ENCODE results near the gene PHF2.

Gene PHF2

GRCh38 chr9:93644397-93645088 is 68.2 kb downstream of the PHF2 start:
- no peaks in the 10 kb centered on the region for H3K4me1 ChIP-seq (ENCODE audit: low read length)
- H3K27me3 ChIP-seq (ENCODE audit: low read depth, low read length) = no peaks in the 10 kb centered on the region
- no peaks in the 10 kb centered on the region for H3K9me3 ChIP-seq (ENCODE audit: insufficient read depth, low read length)
- no peak overlapping the region for H3K4me3 ChIP-seq (ENCODE audit: low read length)
- no peaks in the 10 kb centered on the region for H4K20me1 ChIP-seq (ENCODE audit: insufficient read depth, low read length)
- H3K36me3 ChIP-seq (replicated peaks; ENCODE audit: low read depth, low read length) = peaks cover 3% of the 10 kb centered on the region
- TF ChIP-seq EZH2phosphoT487 (IDR thresholded peaks at IDR 0.05; ENCODE audit: low read depth) = no peak
- TF ChIP-seq CTCF (IDR thresholded peaks at IDR 0.05; ENCODE audit: low read depth, low read length) = no peak
- no peak overlapping the region for H2AFZ ChIP-seq (ENCODE audit: low read depth, low read length)
- no peak overlapping the region for H3K27ac ChIP-seq (ENCODE audit: low read length)
- no peaks in the 10 kb centered on the region for H3K79me2 ChIP-seq (ENCODE audit: low read length)
- H3K4me2 ChIP-seq (ENCODE audit: low read length) = no peak overlapping the region
- no peak overlapping the region for H3K9ac ChIP-seq (ENCODE audit: low read length)

- Histone ChIP-seq H3K79me2 (ENCODE audit: low read length) (no peaks in the 10 kb centered on the region), H3K27ac (ENCODE audit: low read length) (no peak overlapping the region), H4K20me1 (ENCODE audit: insufficient read depth, low read length) (no peaks in the 10 kb centered on the region), H3K4me2 (ENCODE audit: low read length) (no peak overlapping the region), H3K4me3 (ENCODE audit: low read length) (no peak overlapping the region), H2AFZ (ENCODE audit: low read depth, low read length) (no peak overlapping the region), H3K27me3 (ENCODE audit: low read depth, low read length) (no peaks in the 10 kb centered on the region), H3K9me3 (ENCODE audit: insufficient read depth, low read length) (no peaks in the 10 kb centered on the region), H3K4me1 (ENCODE audit: low read length) (no peaks in the 10 kb centered on the region), H3K9ac (ENCODE audit: low read length) (no peak overlapping the region), H3K36me3 (replicated peaks; ENCODE audit: low read depth, low read length) (peaks cover 10% of the 10 kb centered on the region)
- TF ChIP-seq CTCF (IDR thresholded peaks at IDR 0.05; ENCODE audit: low read depth, low read length) = no peak
- TF ChIP-seq EZH2phosphoT487 (IDR thresholded peaks at IDR 0.05; ENCODE audit: low read depth) = no peak
These were observed 68.9 kb downstream of the PHF2 start for GRCh38 chr9:93645149-93645889.

- no peak overlapping the region for H3K4me3 ChIP-seq (ENCODE audit: low read length)
- no peak overlapping the region for H3K9ac ChIP-seq (ENCODE audit: low read length)
- H3K4me2 ChIP-seq (ENCODE audit: low read length) = no peak overlapping the region
- no peaks in the 10 kb centered on the region for H3K27me3 ChIP-seq (ENCODE audit: low read depth, low read length)
- no peak overlapping the region for H3K27ac ChIP-seq (ENCODE audit: low read length)
- no peak for TF ChIP-seq CTCF (IDR thresholded peaks at IDR 0.05; ENCODE audit: low read depth, low read length)
- no peak for TF ChIP-seq EZH2phosphoT487 (IDR thresholded peaks at IDR 0.05; ENCODE audit: low read depth)
- H3K36me3 ChIP-seq (replicated peaks; ENCODE audit: low read depth, low read length) = peaks cover 12% of the 10 kb centered on the region
- H2AFZ ChIP-seq (ENCODE audit: low read depth, low read length) = no peak overlapping the region
- no peaks in the 10 kb centered on the region for H4K20me1 ChIP-seq (ENCODE audit: insufficient read depth, low read length)
- H3K9me3 ChIP-seq (ENCODE audit: insufficient read depth, low read length) = no peaks in the 10 kb centered on the region
- no peaks in the 10 kb centered on the region for H3K4me1 ChIP-seq (ENCODE audit: low read length)
- H3K79me2 ChIP-seq (ENCODE audit: low read length) = no peaks in the 10 kb centered on the region
These were observed 69.7 kb downstream of the PHF2 start for GRCh38 chr9:93645921-93646639.

GRCh38 chr9:93646640-93647178 is 70.3 kb downstream of the PHF2 start:
- Histone ChIP-seq H3K27me3 (ENCODE audit: low read depth, low read length) (no peaks in the 10 kb centered on the region), H3K4me1 (ENCODE audit: low read length) (no peaks in the 10 kb centered on the region), H3K4me2 (ENCODE audit: low read length) (no peak overlapping the region), H2AFZ (ENCODE audit: low read depth, low read length) (no peak overlapping the region), H3K27ac (ENCODE audit: low read length) (no peak overlapping the region), H3K9me3 (ENCODE audit: insufficient read depth, low read length) (no peaks in the 10 kb centered on the region), H4K20me1 (ENCODE audit: insufficient read depth, low read length) (no peaks in the 10 kb centered on the region), H3K36me3 (replicated peaks; ENCODE audit: low read depth, low read length) (peaks cover 12% of the 10 kb centered on the region), H3K79me2 (ENCODE audit: low read length) (no peaks in the 10 kb centered on the region), H3K9ac (ENCODE audit: low read length) (no peak overlapping the region), H3K4me3 (ENCODE audit: low read length) (no peak overlapping the region)
- TF ChIP-seq EZH2phosphoT487 (IDR thresholded peaks at IDR 0.05; ENCODE audit: low read depth) (no peak), CTCF (IDR thresholded peaks at IDR 0.05; ENCODE audit: low read depth, low read length) (no peak)

All from OCI-LY3 (cell line).